HepG2 (cell line): ENCODE data around the gene TNFAIP2. TPM values are rescaled to one million over a fixed set of nuclear protein-coding genes. Genes with fewer than 3 reads are reported as not detected.

ENCODE experiments used
- CBFB ChIP-seq: sonication (generic); formaldehyde crosslinking; IDR thresholded peaks from 2 replicates; pipeline ENCODE4 v1.4.0; 2020; ENCODE audit warnings: missing genetic modification reagents
- CC2D1A ChIP-seq: sonication (generic); formaldehyde crosslinking; IDR thresholded peaks from 2 replicates; pipeline ENCODE4 v1.8.1; 2023; ENCODE audit warnings: mild to moderate bottlenecking, missing genetic modification reagents
- FOSL2 ChIP-seq: sonication (generic); formaldehyde crosslinking; IDR thresholded peaks from 2 replicates; pipeline ENCODE4 v1.4.0; 2020; ENCODE audit warnings: missing genetic modification reagents
- FOXK1 ChIP-seq: sonication (generic); formaldehyde crosslinking; IDR thresholded peaks from 2 replicates; pipeline ENCODE4 v1.4.0; 2020; ENCODE audit warnings: low read depth, missing genetic modification reagents, borderline replicate concordance
- FOXK2 ChIP-seq: fragments of 450-650 bp; IDR thresholded peaks from 2 replicates; pipeline ENCODE4 v1.6.1; 2016
- NFKB2 ChIP-seq: sonication (generic); formaldehyde crosslinking; IDR thresholded peaks from 2 replicates; pipeline ENCODE4 v1.4.0; 2020; ENCODE audit warnings: missing genetic modification reagents, borderline replicate concordance
- RBM22 ChIP-seq: fragments of 200-400 bp; formaldehyde crosslinking; optimal IDR thresholded peaks from 2 replicates; pipeline ENCODE3; 2017; ENCODE audit warnings: mild to moderate bottlenecking, low read length, moderate library complexity
- SMC3 ChIP-seq: IDR thresholded peaks from 2 replicates; pipeline ENCODE4 v1.6.1; 2011; ENCODE audit warnings: low read length, improper control_type of control experiment
- THYN1 ChIP-seq: sonication (generic); formaldehyde crosslinking; IDR thresholded peaks from 2 replicates; pipeline ENCODE4 v1.8.1; 2023; ENCODE audit warnings: low read depth, mild to moderate bottlenecking, moderate library complexity, missing genetic modification reagents, borderline replicate concordance
- U2AF1 ChIP-seq: fragments of 200-400 bp; formaldehyde crosslinking; optimal IDR thresholded peaks from 2 replicates; pipeline ENCODE3; 2017; ENCODE audit warnings: mild to moderate bottlenecking, low read depth, low read length
- ZFP37 ChIP-seq: sonication (generic); formaldehyde crosslinking; IDR thresholded peaks from 2 replicates; pipeline ENCODE4 v1.4.0; 2020; ENCODE audit warnings: missing genetic modification reagents, borderline replicate concordance
- ZNF296 ChIP-seq: sonication (generic); formaldehyde crosslinking; conservative IDR thresholded peaks from 2 replicates; pipeline ENCODE4 v1.5.0; 2020; ENCODE audit warnings: mild to moderate bottlenecking, missing genetic modification reagents
- ZNF333 ChIP-seq: sonication (generic); formaldehyde crosslinking; IDR thresholded peaks from 2 replicates; pipeline ENCODE4 v1.4.0; 2020; ENCODE audit warnings: mild to moderate bottlenecking, missing genetic modification reagents, borderline replicate concordance
- ZNF652 ChIP-seq: IDR thresholded peaks from 2 replicates; pipeline ENCODE4 v1.6.1; 2016; ENCODE audit warnings: low read depth, borderline replicate concordance
- ZNF780A ChIP-seq: sonication (generic); formaldehyde crosslinking; IDR thresholded peaks from 2 replicates; pipeline ENCODE4 v1.8.0; 2022; ENCODE audit warnings: mild to moderate bottlenecking, missing genetic modification reagents, moderate library complexity
- ZSCAN22 ChIP-seq: sonication (generic); formaldehyde crosslinking; IDR thresholded peaks from 2 replicates; pipeline ENCODE4 v1.4.0; 2020; ENCODE audit warnings: mild to moderate bottlenecking, missing genetic modification reagents
- polyA plus RNA-seq, 8 experiments: library from polyadenylated mRNA; depleted of rRNA in 3 of 8; stranded (reverse) in 7 of 8; unstranded in 1 of 8; fragments of >200 nt; fragmentation: Illumina TruSeq in 4 of 8; extraction: Trizol in 4 of 8; gene quantifications; 2 replicates each; pipeline versions ENCODE4 v1.2.1 to v1.2.3, GENCODE V29; 2011 to 2016; ENCODE audit warnings: low read depth in 4 of 8, missing spikeins in 1 of 8, mixed read lengths in 1 of 8; ENCODE audit not compliant: insufficient read depth in 1 of 8
- total RNA-seq, 5 experiments: library from RNA; depleted of rRNA; stranded (reverse); fragments of >200 nt; fragmentation: Illumina TruSeq; extraction: Trizol; gene quantifications; 2 replicates each; pipeline ENCODE4 v1.2.3, GENCODE V29; 2016; ENCODE audit warnings: low read depth in 1 of 5
- TF ChIP-seq, protein P1 (sequence below): sonication (generic); formaldehyde crosslinking; IDR thresholded peaks from 2 replicates; pipeline ENCODE4 v1.4.0; 2020; ENCODE audit warnings: missing genetic modification reagents, borderline replicate concordance
- TF ChIP-seq, protein P2 (sequence below): sonication (generic); formaldehyde crosslinking; IDR thresholded peaks from 2 replicates; pipeline ENCODE4 v1.5.1; 2020; ENCODE audit warnings: mild to moderate bottlenecking, moderate library complexity, missing genetic modification reagents
- TF ChIP-seq, protein P3 (sequence below): sonication (generic); formaldehyde crosslinking; IDR thresholded peaks from 2 replicates; pipeline ENCODE4 v1.8.1; 2022; ENCODE audit warnings: mild to moderate bottlenecking, missing genetic modification reagents
- TF ChIP-seq, protein P4 (sequence below): IDR thresholded peaks from 2 replicates; pipeline ENCODE4 v1.6.1; 2016; ENCODE audit warnings: mild to moderate bottlenecking, missing biosample characterization, missing genetic modification reagents
- TF ChIP-seq, protein P5 (sequence below): fragments of 450-650 bp; IDR thresholded peaks from 2 replicates; pipeline ENCODE4 v1.6.1; 2017

The TNFAIP2 gene
- total and polyA plus RNA-seq, 2 of the 13 experiments (the other 11 are each of a cell fraction or from before 2014, with no cell fraction given), result 0.46 to 1.5 TPM

DNA sequence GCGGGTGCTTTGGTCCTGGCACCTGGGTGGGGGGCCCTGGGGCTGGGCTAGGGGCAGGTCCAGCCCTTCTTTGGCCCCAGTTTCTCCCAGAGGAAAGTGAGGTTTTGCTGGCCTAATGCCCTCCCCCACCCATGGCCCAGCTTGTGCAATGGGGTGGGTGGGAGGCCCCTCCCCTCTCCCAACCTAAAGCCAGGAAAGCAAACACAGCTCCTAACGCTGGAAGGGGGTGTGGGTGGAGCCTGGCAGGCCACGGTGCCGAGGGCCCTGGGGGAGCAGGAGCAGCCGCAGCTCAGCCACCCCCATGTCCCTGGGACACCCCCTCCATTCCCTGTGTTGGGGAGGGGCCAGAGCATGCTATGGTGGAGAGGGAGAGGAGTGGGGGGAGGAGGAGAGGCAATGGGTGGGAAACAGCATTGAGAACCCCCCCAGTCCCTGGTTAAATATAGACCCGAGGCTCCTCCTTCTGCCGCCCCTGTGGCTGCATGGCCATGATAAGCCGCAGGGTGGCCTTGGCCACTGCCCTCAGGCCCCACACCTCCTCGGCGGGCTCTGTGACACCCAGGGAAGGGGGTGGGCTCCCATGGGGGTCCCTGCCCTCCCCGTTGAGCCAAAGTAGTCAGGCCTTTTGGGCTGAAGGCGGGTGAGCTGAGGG lies 24.1 kb upstream of the TNFAIP2 start (continued):
- TF ChIP-seq, protein P1, sequence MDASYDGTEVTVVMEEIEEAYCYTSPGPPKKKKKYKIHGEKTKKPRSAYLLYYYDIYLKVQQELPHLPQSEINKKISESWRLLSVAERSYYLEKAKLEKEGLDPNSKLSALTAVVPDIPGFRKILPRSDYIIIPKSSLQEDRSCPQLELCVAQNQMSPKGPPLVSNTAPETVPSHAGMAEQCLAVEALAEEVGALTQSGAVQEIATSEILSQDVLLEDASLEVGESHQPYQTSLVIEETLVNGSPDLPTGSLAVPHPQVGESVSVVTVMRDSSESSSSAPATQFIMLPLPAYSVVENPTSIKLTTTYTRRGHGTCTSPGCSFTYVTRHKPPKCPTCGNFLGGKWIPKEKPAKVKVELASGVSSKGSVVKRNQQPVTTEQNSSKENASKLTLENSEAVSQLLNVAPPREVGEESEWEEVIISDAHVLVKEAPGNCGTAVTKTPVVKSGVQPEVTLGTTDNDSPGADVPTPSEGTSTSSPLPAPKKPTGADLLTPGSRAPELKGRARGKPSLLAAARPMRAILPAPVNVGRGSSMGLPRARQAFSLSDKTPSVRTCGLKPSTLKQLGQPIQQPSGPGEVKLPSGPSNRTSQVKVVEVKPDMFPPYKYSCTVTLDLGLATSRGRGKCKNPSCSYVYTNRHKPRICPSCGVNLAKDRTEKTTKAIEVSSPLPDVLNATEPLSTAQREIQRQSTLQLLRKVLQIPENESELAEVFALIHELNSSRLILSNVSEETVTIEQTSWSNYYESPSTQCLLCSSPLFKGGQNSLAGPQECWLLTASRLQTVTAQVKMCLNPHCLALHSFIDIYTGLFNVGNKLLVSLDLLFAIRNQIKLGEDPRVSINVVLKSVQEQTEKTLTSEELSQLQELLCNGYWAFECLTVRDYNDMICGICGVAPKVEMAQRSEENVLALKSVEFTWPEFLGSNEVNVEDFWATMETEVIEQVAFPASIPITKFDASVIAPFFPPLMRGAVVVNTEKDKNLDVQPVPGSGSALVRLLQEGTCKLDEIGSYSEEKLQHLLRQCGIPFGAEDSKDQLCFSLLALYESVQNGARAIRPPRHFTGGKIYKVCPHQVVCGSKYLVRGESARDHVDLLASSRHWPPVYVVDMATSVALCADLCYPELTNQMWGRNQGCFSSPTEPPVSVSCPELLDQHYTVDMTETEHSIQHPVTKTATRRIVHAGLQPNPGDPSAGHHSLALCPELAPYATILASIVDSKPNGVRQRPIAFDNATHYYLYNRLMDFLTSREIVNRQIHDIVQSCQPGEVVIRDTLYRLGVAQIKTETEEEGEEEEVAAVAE (CRISPR knock-in tag), result peak; percentile 57
- TF ChIP-seq, protein P2, sequence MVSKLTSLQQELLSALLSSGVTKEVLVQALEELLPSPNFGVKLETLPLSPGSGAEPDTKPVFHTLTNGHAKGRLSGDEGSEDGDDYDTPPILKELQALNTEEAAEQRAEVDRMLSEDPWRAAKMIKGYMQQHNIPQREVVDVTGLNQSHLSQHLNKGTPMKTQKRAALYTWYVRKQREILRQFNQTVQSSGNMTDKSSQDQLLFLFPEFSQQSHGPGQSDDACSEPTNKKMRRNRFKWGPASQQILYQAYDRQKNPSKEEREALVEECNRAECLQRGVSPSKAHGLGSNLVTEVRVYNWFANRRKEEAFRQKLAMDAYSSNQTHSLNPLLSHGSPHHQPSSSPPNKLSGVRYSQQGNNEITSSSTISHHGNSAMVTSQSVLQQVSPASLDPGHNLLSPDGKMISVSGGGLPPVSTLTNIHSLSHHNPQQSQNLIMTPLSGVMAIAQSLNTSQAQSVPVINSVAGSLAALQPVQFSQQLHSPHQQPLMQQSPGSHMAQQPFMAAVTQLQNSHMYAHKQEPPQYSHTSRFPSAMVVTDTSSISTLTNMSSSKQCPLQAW (CRISPR knock-in tag), result peak; percentile 95
- TF ChIP-seq NFKB2 (CRISPR knock-in tag) (0 out of 2 replicates have a peak, but pooled peaks have one; percentile 45), ZNF652 (no peak), THYN1 (CRISPR knock-in tag) (no peak), CBFB (CRISPR knock-in tag) (peak; percentile 75), CC2D1A (CRISPR knock-in tag) (no peak), ZFP37 (CRISPR knock-in tag) (peak; percentile 70; the same call in 1 of the 2 replicates), ZNF333 (CRISPR knock-in tag) (peak; percentile 43; the same call in 1 of the 2 replicates), FOXK1 (peak; percentile 87), FOSL2 (CRISPR knock-in tag) (peak; percentile 48; the same call in 1 of the 2 replicates), SMC3 (no peak; the same call in 1 of the 2 replicates), FOXK2 (0 out of 2 replicates have a peak, but pooled peaks have one; percentile 25), ZSCAN22 (CRISPR knock-in tag) (0 out of 2 replicates have a peak, but pooled peaks have one; percentile 10), ZNF296 (CRISPR knock-in tag) (no peak), ZNF780A (CRISPR knock-in tag) (peak; percentile 90), U2AF1 (no peak), RBM22 (peak; percentile 93)
- TF ChIP-seq, protein P3, sequence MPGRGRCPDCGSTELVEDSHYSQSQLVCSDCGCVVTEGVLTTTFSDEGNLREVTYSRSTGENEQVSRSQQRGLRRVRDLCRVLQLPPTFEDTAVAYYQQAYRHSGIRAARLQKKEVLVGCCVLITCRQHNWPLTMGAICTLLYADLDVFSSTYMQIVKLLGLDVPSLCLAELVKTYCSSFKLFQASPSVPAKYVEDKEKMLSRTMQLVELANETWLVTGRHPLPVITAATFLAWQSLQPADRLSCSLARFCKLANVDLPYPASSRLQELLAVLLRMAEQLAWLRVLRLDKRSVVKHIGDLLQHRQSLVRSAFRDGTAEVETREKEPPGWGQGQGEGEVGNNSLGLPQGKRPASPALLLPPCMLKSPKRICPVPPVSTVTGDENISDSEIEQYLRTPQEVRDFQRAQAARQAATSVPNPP (CRISPR knock-in tag), result no peak
- TF ChIP-seq, protein P4, sequence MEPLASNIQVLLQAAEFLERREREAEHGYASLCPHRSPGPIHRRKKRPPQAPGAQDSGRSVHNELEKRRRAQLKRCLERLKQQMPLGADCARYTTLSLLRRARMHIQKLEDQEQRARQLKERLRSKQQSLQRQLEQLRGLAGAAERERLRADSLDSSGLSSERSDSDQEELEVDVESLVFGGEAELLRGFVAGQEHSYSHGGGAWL, result no peak; the same call in 1 of the 2 replicates
- TF ChIP-seq, protein P5, sequence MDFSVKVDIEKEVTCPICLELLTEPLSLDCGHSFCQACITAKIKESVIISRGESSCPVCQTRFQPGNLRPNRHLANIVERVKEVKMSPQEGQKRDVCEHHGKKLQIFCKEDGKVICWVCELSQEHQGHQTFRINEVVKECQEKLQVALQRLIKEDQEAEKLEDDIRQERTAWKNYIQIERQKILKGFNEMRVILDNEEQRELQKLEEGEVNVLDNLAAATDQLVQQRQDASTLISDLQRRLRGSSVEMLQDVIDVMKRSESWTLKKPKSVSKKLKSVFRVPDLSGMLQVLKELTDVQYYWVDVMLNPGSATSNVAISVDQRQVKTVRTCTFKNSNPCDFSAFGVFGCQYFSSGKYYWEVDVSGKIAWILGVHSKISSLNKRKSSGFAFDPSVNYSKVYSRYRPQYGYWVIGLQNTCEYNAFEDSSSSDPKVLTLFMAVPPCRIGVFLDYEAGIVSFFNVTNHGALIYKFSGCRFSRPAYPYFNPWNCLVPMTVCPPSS, result no peak
